ENCODE results near the gene TJAP1. TPM values are rescaled to one million over a fixed set of nuclear protein-coding genes. Genes with fewer than 3 reads are reported as not detected.
"Not testable (repeated sequence)": the region's sequence is repeated elsewhere in the genome, so short reads cannot be mapped to it uniquely, and the experiment has no call there.

The TJAP1 gene
- total and polyA plus RNA-seq, 3 donors from 2014 or later: 35.4 to 59.1 (median 55.9) TPM

GRCh38 chr6:43454696-43455530 lies 22.5 kb upstream of the TJAP1 start:
- Histone ChIP-seq H3K27ac (no peak overlapping the region), H3K27me3 (no peaks in the 10 kb centered on the region), H3K4me3 (peak overlapping the region; percentile 13 to 50), H3K9me3 (no peaks in the 10 kb centered on the region), H3K36me3 (ENCODE audit: low read depth, missing control alignments) (no peaks in the 10 kb centered on the region), H3K4me1 (no peaks in the 10 kb centered on the region)
- WGBS, 2 donors: 0 to 2% methylated on average over 26 to 65 of the region's 97 CpGs
- no peak for TF ChIP-seq POLR2A (IDR thresholded peaks at IDR 0.05)
- no peak for TF ChIP-seq CTCF (IDR thresholded peaks at IDR 0.05)
- intact Hi-C loops (cut with DNase I; ENCODE audit: low total_unique reads): loop anchor here (10.0 kb wide), 1 partner anchor 50 kb away; no protein-coding TSS in a partner anchor
- peak; percentile 89 for DNase-seq

GRCh38 chr6:43455531-43456428 lies 21.6 kb upstream of the TJAP1 start, which contains the start of gene DLK2:
DLK2 (minus strand) TSS chr6:43455548; CDS start chr6:43454825, 723 bp downstream.
- TF ChIP-seq POLR2A (IDR thresholded peaks at IDR 0.05): no peak
- WGBS, 2 donors: 5% methylated on average over 27 to 35 of the region's 55 CpGs
- Histone ChIP-seq H3K27me3 (no peaks in the 10 kb centered on the region), H3K27ac (no peak within 1 kb of the TSS), H3K9me3 (no peaks in the 10 kb centered on the region), H3K36me3 (ENCODE audit: low read depth, missing control alignments) (no peaks in the 10 kb centered on the region), H3K4me1 (no peaks in the 10 kb centered on the region), H3K4me3 (peak within 1 kb of the TSS; percentile 13 to 50)
- intact Hi-C loops (cut with DNase I; ENCODE audit: low total_unique reads): loop anchor here (10.0 kb wide), 1 partner anchor 49 kb away; no protein-coding TSS in a partner anchor
- no peak for DNase-seq

- intact Hi-C loops (cut with DNase I; ENCODE audit: low total_unique reads): loop anchor here (10.0 kb wide), 1 partner anchor 47 kb away; no protein-coding TSS in a partner anchor
- DNase-seq: no peak
- Histone ChIP-seq H3K27ac (no peak overlapping the region), H3K9me3 (no peaks in the 10 kb centered on the region), H3K4me1 (no peaks in the 10 kb centered on the region), H3K27me3 (no peaks in the 10 kb centered on the region), H3K4me3 (no peak overlapping the region), H3K36me3 (ENCODE audit: low read depth, missing control alignments) (no peaks in the 10 kb centered on the region)
- WGBS, 2 donors: 37 to 57% methylated on average over 9 of the region's 9 CpGs
- TF ChIP-seq POLR2A (IDR thresholded peaks at IDR 0.05) (no peak), CTCF (IDR thresholded peaks at IDR 0.05) (no peak)
These were observed 19.7 kb upstream of the TJAP1 start for GRCh38 chr6:43457643-43458042.

- not testable (repeated sequence) for DNase-seq
- intact Hi-C loops (cut with DNase I; ENCODE audit: low total_unique reads): loop anchor here (10.0 kb wide), 1 partner anchor 47 kb away; no protein-coding TSS in a partner anchor
These were observed 19.2 kb upstream of the TJAP1 start for GRCh38 chr6:43458154-43458553.

GRCh38 chr6:43459535-43459934 lies 17.8 kb upstream of the TJAP1 start:
- H3K4me3 ChIP-seq: no peak overlapping the region
- no peaks in the 10 kb centered on the region for H3K27me3 ChIP-seq
- no peak overlapping the region for H3K27ac ChIP-seq
- no peaks in the 10 kb centered on the region for H3K4me1 ChIP-seq
- no peak for DNase-seq
- WGBS, 2 donors: 56 to 78% methylated on average over 1 of the region's 1 CpG
- no peaks in the 10 kb centered on the region for H3K9me3 ChIP-seq
- intact Hi-C loops (cut with DNase I; ENCODE audit: low total_unique reads): loop anchor here (10.0 kb wide), 1 partner anchor 45 kb away; no protein-coding TSS in a partner anchor
- H3K36me3 ChIP-seq (ENCODE audit: low read depth, missing control alignments): no peaks in the 10 kb centered on the region
- TF ChIP-seq POLR2A (IDR thresholded peaks at IDR 0.05): no peak
- TF ChIP-seq CTCF (IDR thresholded peaks at IDR 0.05): no peak

More at GRCh38 chr6:43458154-43458553, 19.2 kb upstream of the TJAP1 start:
- not testable (repeated sequence) for H3K4me3 ChIP-seq; H3K27ac ChIP-seq; H3K36me3 ChIP-seq (ENCODE audit: low read depth, missing control alignments); H3K9me3 ChIP-seq; H3K27me3 ChIP-seq; H3K4me1 ChIP-seq
- 76 to 81% methylated on average over 15 of the region's 15 CpGs for WGBS, 2 donors

Measured in testis (tissue), 3 donors.